ENCODE data around the gene POP7. TPM values are rescaled to one million over a fixed set of nuclear protein-coding genes. Genes with fewer than 3 reads are reported as not detected.

Gene POP7
- total RNA-seq, 4 donors from 2014 or later: 39.4 to 55.8 (median 47.6) TPM

GRCh38 chr7:100739934-100740333 is 34.0 kb downstream of the POP7 start:
- TF ChIP-seq EP300 (IDR thresholded peaks at IDR 0.05) (no peak), POLR2AphosphoS5 (IDR thresholded peaks at IDR 0.05) (no peak), CTCF (IDR thresholded peaks at IDR 0.05) (no peak), POLR2A (IDR thresholded peaks at IDR 0.05) (no peak)
- H3K27ac ChIP-seq: no peak overlapping the region
- H3K4me3 ChIP-seq: no peak overlapping the region
- H3K27me3 ChIP-seq: no peaks in the 10 kb centered on the region
- DNase-seq (ENCODE audit: low spot score in 2 of 2): no peak
- no peaks in the 10 kb centered on the region for H3K4me1 ChIP-seq
- 93% methylated on average over 6 of the region's 6 CpGs for WGBS
- H3K9me3 ChIP-seq: no peaks in the 10 kb centered on the region
- no peaks in the 10 kb centered on the region for H3K36me3 ChIP-seq

GRCh38 chr7:100744605-100745004 is 38.7 kb downstream of the POP7 start:
- Histone ChIP-seq H3K4me3 (peak overlapping the region; percentile 34), H3K4me1 (no peaks in the 10 kb centered on the region), H3K27ac (no peak overlapping the region), H3K36me3 (no peaks in the 10 kb centered on the region), H3K9me3 (no peaks in the 10 kb centered on the region), H3K27me3 (peaks cover 3% of the 10 kb centered on the region)
- 89% methylated on average over 14 of the region's 14 CpGs for WGBS
- TF ChIP-seq EP300 (IDR thresholded peaks at IDR 0.05): no peak
- TF ChIP-seq POLR2AphosphoS5 (IDR thresholded peaks at IDR 0.05): no peak
- no peak for TF ChIP-seq POLR2A (IDR thresholded peaks at IDR 0.05)
- no peak for TF ChIP-seq CTCF (IDR thresholded peaks at IDR 0.05)
- DNase-seq (ENCODE audit: low spot score in 2 of 2): no peak

GRCh38 chr7:100745184-100745583 is 39.3 kb downstream of the POP7 start:
- Histone ChIP-seq H3K4me3 (peak overlapping the region; percentile 34), H3K27ac (no peak overlapping the region), H3K4me1 (no peaks in the 10 kb centered on the region), H3K9me3 (no peaks in the 10 kb centered on the region), H3K27me3 (peaks cover 7% of the 10 kb centered on the region), H3K36me3 (no peaks in the 10 kb centered on the region)
- WGBS: 57% methylated on average over 27 of the region's 28 CpGs
- no peak for DNase-seq (ENCODE audit: low spot score in 2 of 2)
- no peak for TF ChIP-seq POLR2AphosphoS5 (IDR thresholded peaks at IDR 0.05)
- TF ChIP-seq EP300 (IDR thresholded peaks at IDR 0.05): no peak
- TF ChIP-seq POLR2A (IDR thresholded peaks at IDR 0.05): no peak
- TF ChIP-seq CTCF (IDR thresholded peaks at IDR 0.05): no peak

- Histone ChIP-seq H3K36me3 (no peaks in the 10 kb centered on the region), H3K27ac (no peak overlapping the region), H3K4me3 (no peak overlapping the region), H3K4me1 (no peaks in the 10 kb centered on the region), H3K27me3 (peaks cover 21% of the 10 kb centered on the region), H3K9me3 (no peaks in the 10 kb centered on the region)
- WGBS: 85% methylated on average over 5 of the region's 5 CpGs
- DNase-seq (ENCODE audit: low spot score in 2 of 2): no peak
- no peak for TF ChIP-seq POLR2AphosphoS5 (IDR thresholded peaks at IDR 0.05)
Observed at GRCh38 chr7:100752994-100753393, 47.1 kb downstream of the POP7 start.

- Histone ChIP-seq H3K27me3 (peaks cover 18% of the 10 kb centered on the region), H3K4me3 (no peak overlapping the region), H3K9me3 (no peaks in the 10 kb centered on the region), H3K27ac (no peak overlapping the region), H3K4me1 (no peaks in the 10 kb centered on the region), H3K36me3 (no peaks in the 10 kb centered on the region)
- TF ChIP-seq POLR2AphosphoS5 (IDR thresholded peaks at IDR 0.05): no peak
- TF ChIP-seq EP300 (IDR thresholded peaks at IDR 0.05): no peak
- no peak for TF ChIP-seq POLR2A (IDR thresholded peaks at IDR 0.05)
- TF ChIP-seq CTCF (IDR thresholded peaks at IDR 0.05): no peak
- 74% methylated on average over 3 of the region's 3 CpGs for WGBS
- no peak for DNase-seq (ENCODE audit: low spot score in 2 of 2)
Observed at GRCh38 chr7:100753750-100754149, 47.8 kb downstream of the POP7 start.

Other genes starting within 250 kb of the POP7 start
- under 1 TPM in 1 of 4 donors, not detected in 3; 0.53 TPM for gene SPACDR, start 241.9 kb upstream of the POP7 start, total RNA-seq
- 10 to 100 TPM; 52.7 to 67.2 (median 57.3) TPM for gene TSC22D4, start 226.9 kb upstream of the POP7 start, total RNA-seq
- gene NYAP1, start 222.2 kb upstream of the POP7 start, total RNA-seq: 1 to 10 TPM in 1 of 4 donors, under 1 TPM in 3; 0.51 to 1.1 (median 0.67) TPM
- gene AGFG2, start 166.9 kb upstream of the POP7 start, total RNA-seq: 10 to 100 TPM; 46.6 to 63.4 (median 52.9) TPM
- gene SAP25, start 132.2 kb upstream of the POP7 start, total RNA-seq: 1 to 10 TPM in 2 of 4 donors, not detected in 2; 2.7 to 3.8 TPM
- gene LRCH4, start 120.0 kb upstream of the POP7 start, total RNA-seq: 100 to 1,000 TPM in 1 of 4 donors, 10 to 100 TPM in 3; 37.6 to 101 (median 56.2) TPM
- 1 to 10 TPM in 1 of 4 donors, under 1 TPM in 3; 0.47 to 2.4 (median 0.57) TPM for gene FBXO24, start 119.8 kb upstream of the POP7 start, total RNA-seq
- gene PCOLCE, start 103.8 kb upstream of the POP7 start, total RNA-seq: 10 to 100 TPM; 14.1 to 18.3 (median 15.6) TPM
- gene MOSPD3, start 93.6 kb upstream of the POP7 start, total RNA-seq: 10 to 100 TPM; 18.0 to 35.5 (median 28.5) TPM
- gene TFR2, start 64.6 kb upstream of the POP7 start, total RNA-seq: 1 to 10 TPM in 3 of 4 donors, under 1 TPM in 1; 0.81 to 3.9 (median 1.3) TPM
- not detected for gene ACTL6B, start 49.7 kb upstream of the POP7 start, total RNA-seq
- 100 to 1,000 TPM; 228 to 311 (median 300) TPM for gene GNB2, start 32.4 kb upstream of the POP7 start, total RNA-seq
- gene GIGYF1, start 11.9 kb upstream of the POP7 start, total RNA-seq: 10 to 100 TPM; 29.0 to 91.6 (median 40.7) TPM
- gene EPO, start 14.3 kb downstream of the POP7 start, total RNA-seq: under 1 TPM in 1 of 4 donors, not detected in 3; 0.97 TPM
- gene ZAN, start 27.5 kb downstream of the POP7 start, total RNA-seq: under 1 TPM; 0.08 to 0.42 (median 0.20) TPM
- 10 to 100 TPM; 58.1 to 84.6 (median 81.6) TPM for gene EPHB4, start 121.4 kb downstream of the POP7 start, total RNA-seq
- 10 to 100 TPM; 22.5 to 33.8 (median 26.4) TPM for gene SLC12A9, start 146.6 kb downstream of the POP7 start, total RNA-seq
- gene TRIP6, start 161.3 kb downstream of the POP7 start, total RNA-seq: 100 to 1,000 TPM in 1 of 4 donors, 10 to 100 TPM in 3; 66.3 to 113 (median 80.7) TPM
- 100 to 1,000 TPM in 2 of 4 donors, 10 to 100 TPM in 2; 62.8 to 163 (median 92.8) TPM for gene SRRT, start 169.0 kb downstream of the POP7 start, total RNA-seq
- 1 to 10 TPM; 1.1 to 2.3 (median 1.7) TPM for gene UFSP1, start 183.6 kb downstream of the POP7 start, total RNA-seq
- 1 to 10 TPM in 1 of 4 donors, under 1 TPM in 2, not detected in 1; 0.30 to 2.5 (median 0.81) TPM for gene ACHE, start 189.8 kb downstream of the POP7 start, total RNA-seq
- not detected for gene MUC3A, start 243.4 kb downstream of the POP7 start, total RNA-seq